Measurements from ENCODE around the gene CLCN3.

CLCN3 gene

GRCh38 chr4:169626331-169627282 is 6.2 kb downstream of the CLCN3 start:
- no peak overlapping the region for H3K9ac ChIP-seq (ENCODE audit: low read depth in 1 of 2, low read length in 2 of 2)
- H3K4me1 ChIP-seq (ENCODE audit: control insufficient read depth in 2 of 2, insufficient read depth in 2 of 2, low read length in 2 of 2), result peaks cover 0 to 12% of the 10 kb centered on the region in 2 donors
- no peak overlapping the region for H3K27ac ChIP-seq (ENCODE audit: low read depth in 2 of 2, low read length in 2 of 2)
- H3K4me3 ChIP-seq (ENCODE audit: low read length in 2 of 2), result no peak overlapping the region
- H3K27me3 ChIP-seq (ENCODE audit: control insufficient read depth in 2 of 2, insufficient read depth in 2 of 2, low read length in 2 of 2), result no peaks in the 10 kb centered on the region
- H3K9me3 ChIP-seq (ENCODE audit: control insufficient read depth in 2 of 2, low read length in 2 of 2), result no peaks in the 10 kb centered on the region
- no peaks in the 10 kb centered on the region for H3K36me3 ChIP-seq (ENCODE audit: control insufficient read depth in 2 of 2, insufficient read depth in 2 of 2, low read length in 2 of 2)

- H3K36me3 ChIP-seq (ENCODE audit: control insufficient read depth in 2 of 2, insufficient read depth in 2 of 2, low read length in 2 of 2), result no peaks in the 10 kb centered on the region
- H3K4me3 ChIP-seq (ENCODE audit: low read length in 2 of 2), result no peak overlapping the region
- no peak overlapping the region for H3K27ac ChIP-seq (ENCODE audit: low read depth in 2 of 2, low read length in 2 of 2)
- no peaks in the 10 kb centered on the region for H3K9me3 ChIP-seq (ENCODE audit: control insufficient read depth in 2 of 2, low read length in 2 of 2)
- peaks cover 0 to 6% of the 10 kb centered on the region in 2 donors for H3K4me1 ChIP-seq (ENCODE audit: control insufficient read depth in 2 of 2, insufficient read depth in 2 of 2, low read length in 2 of 2)
- no peak overlapping the region for H3K9ac ChIP-seq (ENCODE audit: low read depth in 1 of 2, low read length in 2 of 2)
- no peaks in the 10 kb centered on the region for H3K27me3 ChIP-seq (ENCODE audit: control insufficient read depth in 2 of 2, insufficient read depth in 2 of 2, low read length in 2 of 2)
These were observed 6.9 kb downstream of the CLCN3 start for GRCh38 chr4:169627307-169627706.

GRCh38 chr4:169628579-169628978 is 8.2 kb downstream of the CLCN3 start:
- Histone ChIP-seq H3K4me1 (ENCODE audit: control insufficient read depth in 2 of 2, insufficient read depth in 2 of 2, low read length in 2 of 2) (peaks cover 2 to 4% of the 10 kb centered on the region in 2 donors), H3K9me3 (ENCODE audit: control insufficient read depth in 2 of 2, low read length in 2 of 2) (no peaks in the 10 kb centered on the region), H3K4me3 (ENCODE audit: low read length in 2 of 2) (no peak overlapping the region)

GRCh38 chr4:169630069-169630468 is 9.7 kb downstream of the CLCN3 start:
- Histone ChIP-seq H3K9me3 (ENCODE audit: control insufficient read depth in 2 of 2, low read length in 2 of 2) (no peaks in the 10 kb centered on the region), H3K36me3 (ENCODE audit: control insufficient read depth in 2 of 2, insufficient read depth in 2 of 2, low read length in 2 of 2) (no peaks in the 10 kb centered on the region), H3K27ac (ENCODE audit: low read depth in 2 of 2, low read length in 2 of 2) (no peak overlapping the region), H3K9ac (ENCODE audit: low read depth in 1 of 2, low read length in 2 of 2) (no peak overlapping the region), H3K4me1 (ENCODE audit: control insufficient read depth in 2 of 2, insufficient read depth in 2 of 2, low read length in 2 of 2) (peaks cover 6 to 11% of the 10 kb centered on the region in 2 donors), H3K4me3 (ENCODE audit: low read length in 2 of 2) (no peak overlapping the region), H3K27me3 (ENCODE audit: control insufficient read depth in 2 of 2, insufficient read depth in 2 of 2, low read length in 2 of 2) (no peaks in the 10 kb centered on the region)

More at GRCh38 chr4:169628579-169628978, 8.2 kb downstream of the CLCN3 start:
- no peak overlapping the region for H3K27ac ChIP-seq (ENCODE audit: low read depth in 2 of 2, low read length in 2 of 2)
- no peaks in the 10 kb centered on the region for H3K36me3 ChIP-seq (ENCODE audit: control insufficient read depth in 2 of 2, insufficient read depth in 2 of 2, low read length in 2 of 2)
- no peak overlapping the region for H3K9ac ChIP-seq (ENCODE audit: low read depth in 1 of 2, low read length in 2 of 2)
- H3K27me3 ChIP-seq (ENCODE audit: control insufficient read depth in 2 of 2, insufficient read depth in 2 of 2, low read length in 2 of 2), result no peaks in the 10 kb centered on the region

GRCh38 chr4:169632896-169633295 is 12.5 kb downstream of the CLCN3 start:
- Histone ChIP-seq H3K27me3 (ENCODE audit: control insufficient read depth in 2 of 2, insufficient read depth in 2 of 2, low read length in 2 of 2) (no peaks in the 10 kb centered on the region), H3K9me3 (ENCODE audit: control insufficient read depth in 2 of 2, low read length in 2 of 2) (no peaks in the 10 kb centered on the region), H3K36me3 (ENCODE audit: control insufficient read depth in 2 of 2, insufficient read depth in 2 of 2, low read length in 2 of 2) (peaks cover 0 to 7% of the 10 kb centered on the region in 2 donors), H3K9ac (ENCODE audit: low read depth in 1 of 2, low read length in 2 of 2) (no peak overlapping the region), H3K4me3 (ENCODE audit: low read length in 2 of 2) (no peak overlapping the region), H3K4me1 (ENCODE audit: control insufficient read depth in 2 of 2, insufficient read depth in 2 of 2, low read length in 2 of 2) (peaks cover 6 to 16% of the 10 kb centered on the region in 2 donors), H3K27ac (ENCODE audit: low read depth in 2 of 2, low read length in 2 of 2) (no peak overlapping the region)

GRCh38 chr4:169634975-169635374 is 14.6 kb downstream of the CLCN3 start:
- H3K36me3 ChIP-seq (ENCODE audit: control insufficient read depth in 2 of 2, insufficient read depth in 2 of 2, low read length in 2 of 2), result peaks cover 12 to 18% of the 10 kb centered on the region in 2 donors
- no peaks in the 10 kb centered on the region for H3K9me3 ChIP-seq (ENCODE audit: control insufficient read depth in 2 of 2, low read length in 2 of 2)
- H3K27ac ChIP-seq (ENCODE audit: low read depth in 2 of 2, low read length in 2 of 2), result peak overlapping the region in 1 of 2 donors; percentile 7
- no peak overlapping the region for H3K9ac ChIP-seq (ENCODE audit: low read depth in 1 of 2, low read length in 2 of 2)
- H3K4me1 ChIP-seq (ENCODE audit: control insufficient read depth in 2 of 2, insufficient read depth in 2 of 2, low read length in 2 of 2), result peaks cover 6 to 16% of the 10 kb centered on the region in 2 donors
- H3K27me3 ChIP-seq (ENCODE audit: control insufficient read depth in 2 of 2, insufficient read depth in 2 of 2, low read length in 2 of 2), result no peaks in the 10 kb centered on the region
- H3K4me3 ChIP-seq (ENCODE audit: low read length in 2 of 2), result no peak overlapping the region

GRCh38 chr4:169640261-169640870 is 20.0 kb downstream of the CLCN3 start:
- H3K27me3 ChIP-seq (ENCODE audit: control insufficient read depth in 2 of 2, insufficient read depth in 2 of 2, low read length in 2 of 2), result no peaks in the 10 kb centered on the region
- H3K4me1 ChIP-seq (ENCODE audit: control insufficient read depth in 2 of 2, insufficient read depth in 2 of 2, low read length in 2 of 2), result peaks cover 6 to 13% of the 10 kb centered on the region in 2 donors
- no peak overlapping the region for H3K9ac ChIP-seq (ENCODE audit: low read depth in 1 of 2, low read length in 2 of 2)
- no peaks in the 10 kb centered on the region for H3K9me3 ChIP-seq (ENCODE audit: control insufficient read depth in 2 of 2, low read length in 2 of 2)
- peaks cover 14 to 24% of the 10 kb centered on the region in 2 donors for H3K36me3 ChIP-seq (ENCODE audit: control insufficient read depth in 2 of 2, insufficient read depth in 2 of 2, low read length in 2 of 2)
- no peak overlapping the region for H3K4me3 ChIP-seq (ENCODE audit: low read length in 2 of 2)
- peak overlapping the region in 1 of 2 donors; percentile 6 for H3K27ac ChIP-seq (ENCODE audit: low read depth in 2 of 2, low read length in 2 of 2)

GRCh38 chr4:169644802-169645201 is 24.4 kb downstream of the CLCN3 start:
- Histone ChIP-seq H3K36me3 (ENCODE audit: control insufficient read depth in 2 of 2, insufficient read depth in 2 of 2, low read length in 2 of 2) (peaks cover 4 to 6% of the 10 kb centered on the region in 2 donors), H3K9ac (ENCODE audit: low read depth in 1 of 2, low read length in 2 of 2) (no peak overlapping the region), H3K4me3 (ENCODE audit: low read length in 2 of 2) (no peak overlapping the region), H3K4me1 (ENCODE audit: control insufficient read depth in 2 of 2, insufficient read depth in 2 of 2, low read length in 2 of 2) (peaks cover 11 to 15% of the 10 kb centered on the region in 2 donors), H3K9me3 (ENCODE audit: control insufficient read depth in 2 of 2, low read length in 2 of 2) (no peaks in the 10 kb centered on the region), H3K27ac (ENCODE audit: low read depth in 2 of 2, low read length in 2 of 2) (peak overlapping the region; percentile 44 to 48), H3K27me3 (ENCODE audit: control insufficient read depth in 2 of 2, insufficient read depth in 2 of 2, low read length in 2 of 2) (no peaks in the 10 kb centered on the region)

- Histone ChIP-seq H3K9me3 (ENCODE audit: control insufficient read depth in 2 of 2, low read length in 2 of 2) (no peaks in the 10 kb centered on the region), H3K4me3 (ENCODE audit: low read length in 2 of 2) (no peak overlapping the region), H3K27ac (ENCODE audit: low read depth in 2 of 2, low read length in 2 of 2) (peak overlapping the region in 1 of 2 donors; percentile 20), H3K27me3 (ENCODE audit: control insufficient read depth in 2 of 2, insufficient read depth in 2 of 2, low read length in 2 of 2) (no peaks in the 10 kb centered on the region), H3K36me3 (ENCODE audit: control insufficient read depth in 2 of 2, insufficient read depth in 2 of 2, low read length in 2 of 2) (peaks cover 0 to 6% of the 10 kb centered on the region in 2 donors), H3K4me1 (ENCODE audit: control insufficient read depth in 2 of 2, insufficient read depth in 2 of 2, low read length in 2 of 2) (peaks cover 13 to 21% of the 10 kb centered on the region in 2 donors), H3K9ac (ENCODE audit: low read depth in 1 of 2, low read length in 2 of 2) (no peak overlapping the region)
These were observed 25.2 kb downstream of the CLCN3 start for GRCh38 chr4:169645627-169646026.

Data from mucosa of rectum (tissue), 2 donors.